Ovary (tissue), 9 donors: Measurements from ENCODE around the gene MACROH2A1. TPM values are rescaled to one million over a fixed set of nuclear protein-coding genes. Genes with fewer than 3 reads are reported as not detected.

ENCODE experiments used
- DNase-seq, 5 donors: peaks; one replicate each; pipeline ENCODE4 v3.0.0-alpha.2; 2019 to 2020
- H3K27ac ChIP-seq, 2 donors: fragments of 200-600 bp; one replicate each; pipeline versions ENCODE4 v1.5.1 to v1.8.0; 2019 to 2022
- H3K27me3 ChIP-seq: fragments of 200-600 bp; one replicate; pipeline ENCODE4 v1.8.0; 2022
- H3K36me3 ChIP-seq: fragments of 200-600 bp; sonication (generic); one replicate; pipeline ENCODE4 v1.5.1; 2019
- H3K4me1 ChIP-seq: one replicate; pipeline ENCODE4 v1.8.1; 2013; ENCODE audit warnings: mild to moderate bottlenecking, moderate library complexity; ENCODE audit not compliant: insufficient read depth
- H3K4me3 ChIP-seq: fragments of 200-600 bp; sonication (generic); one replicate; pipeline ENCODE4 v1.5.1; 2017
- H3K9me3 ChIP-seq, 2 donors: fragments of 200-600 bp in 1 of 2; sonication (generic) in 1 of 2; one replicate each; pipeline versions ENCODE4 v1.5.1 to v1.8.1; 2013 to 2019; ENCODE audit warnings: mild to moderate bottlenecking in 1 of 2, moderate library complexity in 1 of 2
- EP300 ChIP-seq: sonication (generic); formaldehyde crosslinking; IDR thresholded peaks from one replicate; pipeline ENCODE4 v1.6.1; 2017; ENCODE audit warnings: antibody characterized with exemption
- POLR2A ChIP-seq: fragments of 450-650 bp; IDR thresholded peaks from one replicate; pipeline ENCODE4 v1.6.1; 2017; ENCODE audit warnings: antibody characterized with exemption, mild to moderate bottlenecking, moderate library complexity
- WGBS, 3 donors: extraction: QIAGEN DNeasy Blood & Tissue Kit in 1 of 3; methylation state at CpG; one replicate each; pipeline versions ENCODE4 v1.1.5 to v1.1.7; 2013 to 2017; 5-methylcytosine and 5-hydroxymethylcytosine counted together
- intact Hi-C, 4 donors: fragments of 100-400 bp; cut with DNase I; formaldehyde crosslinking; loops; one replicate each; pipeline versions ENCODE4 v1.11.0 to v1.15.1; 2022 to 2023
- polyA plus RNA-seq, 2 donors: library from polyadenylated mRNA; stranded (reverse); fragments of 200-250 nt in 1 of 2; fragments of 350-450 nt in 1 of 2; fragmentation: Illumina TruSeq in 1 of 2; extraction: RNeasy Lipid Tissue Mini Kit (QIAGEN cat#74804) in 1 of 2; gene quantifications; one replicate each; pipeline ENCODE4 v1.2.3, GENCODE V29; 2013 to 2014
- total RNA-seq, 7 donors: library from RNA; depleted of rRNA in 2 of 7; stranded (reverse); fragments of >200 nt in 2 of 7; fragmentation: NEBNext Ultra II Directional in 3 of 7; extraction: Animal tissue kit (Norgen Biotek cat#: 25700) in 3 of 7; gene quantifications; one replicate each; pipeline versions ENCODE4 v1.1.0 to v1.2.4, GENCODE V29; 2016 to 2023
- TF ChIP-seq, protein P1 (sequence below), 3 donors: fragments of 450-650 bp in 2 of 3; fragments of 200-600 bp in 1 of 3; IDR thresholded peaks; one replicate each; pipeline versions ENCODE4 v1.5.1 to v1.8.0; 2016 to 2022; ENCODE audit warnings: antibody characterized with exemption in 3 of 3, mild to moderate bottlenecking in 1 of 3
- donor health status: DM: no; HTN: no; CAD: no; lungs with moderate emphysema.
- donor health status: DM: no; HTN: no; CAD: no.
- donor health status: Bipolar disorder and iron deficiency.
- donor health status: DM: yes; HTN: yes; CAD: no.
- donor health status: DM: no; HTN: no; CAD: no.
- donor health status: DM: yes; HTN: yes; CAD: no.

Gene MACROH2A1
- total and polyA plus RNA-seq, 9 donors: 71.7 to 157 (median 102) TPM

DNA sequence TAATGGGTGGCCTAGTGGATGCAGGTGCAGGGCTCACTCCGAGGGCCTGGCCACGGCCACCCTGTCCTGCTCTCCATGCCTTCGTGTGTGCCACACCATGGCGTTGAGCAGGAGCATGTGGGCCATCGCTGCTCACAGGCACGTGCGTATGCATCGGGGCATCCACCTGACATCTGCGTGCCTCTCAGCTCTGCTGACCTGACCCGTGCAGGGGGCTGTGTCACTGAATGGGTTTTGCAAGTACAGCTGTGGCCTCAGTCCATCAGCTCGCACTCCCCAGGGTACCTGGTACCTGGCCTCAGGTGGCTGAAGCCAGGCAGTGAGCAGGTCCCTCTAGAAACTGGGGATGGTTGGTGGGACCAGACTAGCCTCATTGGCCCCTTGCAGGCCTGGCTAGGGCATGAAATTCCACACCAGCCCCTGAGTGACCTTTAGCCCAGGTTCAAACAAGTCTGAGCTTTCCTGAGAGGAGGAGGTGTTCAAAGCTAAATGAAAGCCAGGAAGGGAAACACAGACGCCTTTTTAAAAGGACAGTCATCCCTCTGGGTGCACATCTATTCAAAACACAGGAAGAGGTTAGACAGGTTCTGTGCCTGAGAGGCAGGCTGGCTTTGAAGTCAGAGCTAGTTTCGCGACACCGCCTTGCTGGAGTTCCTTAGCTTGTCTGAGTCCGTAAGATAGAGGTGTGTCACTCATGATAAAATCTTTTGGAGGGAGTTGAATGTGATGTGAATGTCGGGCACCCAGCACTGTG lies 74.0 kb downstream of the MACROH2A1 start:
- DNase-seq: no peak
- Histone ChIP-seq H3K27me3 (no peaks in the 10 kb centered on the region), H3K27ac (no peak overlapping the region), H3K4me3 (no peak overlapping the region), H3K9me3 (no peaks in the 10 kb centered on the region), H3K36me3 (no peaks in the 10 kb centered on the region), H3K4me1 (no peaks in the 10 kb centered on the region)
- intact Hi-C loops: no loop called here
- WGBS, 3 donors: 89 to 90% (median 90%) methylated on average over 17 of the region's 17 CpGs
- TF ChIP-seq POLR2A (no peak), EP300 (no peak)
- TF ChIP-seq, protein P1, sequence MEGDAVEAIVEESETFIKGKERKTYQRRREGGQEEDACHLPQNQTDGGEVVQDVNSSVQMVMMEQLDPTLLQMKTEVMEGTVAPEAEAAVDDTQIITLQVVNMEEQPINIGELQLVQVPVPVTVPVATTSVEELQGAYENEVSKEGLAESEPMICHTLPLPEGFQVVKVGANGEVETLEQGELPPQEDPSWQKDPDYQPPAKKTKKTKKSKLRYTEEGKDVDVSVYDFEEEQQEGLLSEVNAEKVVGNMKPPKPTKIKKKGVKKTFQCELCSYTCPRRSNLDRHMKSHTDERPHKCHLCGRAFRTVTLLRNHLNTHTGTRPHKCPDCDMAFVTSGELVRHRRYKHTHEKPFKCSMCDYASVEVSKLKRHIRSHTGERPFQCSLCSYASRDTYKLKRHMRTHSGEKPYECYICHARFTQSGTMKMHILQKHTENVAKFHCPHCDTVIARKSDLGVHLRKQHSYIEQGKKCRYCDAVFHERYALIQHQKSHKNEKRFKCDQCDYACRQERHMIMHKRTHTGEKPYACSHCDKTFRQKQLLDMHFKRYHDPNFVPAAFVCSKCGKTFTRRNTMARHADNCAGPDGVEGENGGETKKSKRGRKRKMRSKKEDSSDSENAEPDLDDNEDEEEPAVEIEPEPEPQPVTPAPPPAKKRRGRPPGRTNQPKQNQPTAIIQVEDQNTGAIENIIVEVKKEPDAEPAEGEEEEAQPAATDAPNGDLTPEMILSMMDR (IDR thresholded peaks at IDR 0.05): no peak

DNA sequence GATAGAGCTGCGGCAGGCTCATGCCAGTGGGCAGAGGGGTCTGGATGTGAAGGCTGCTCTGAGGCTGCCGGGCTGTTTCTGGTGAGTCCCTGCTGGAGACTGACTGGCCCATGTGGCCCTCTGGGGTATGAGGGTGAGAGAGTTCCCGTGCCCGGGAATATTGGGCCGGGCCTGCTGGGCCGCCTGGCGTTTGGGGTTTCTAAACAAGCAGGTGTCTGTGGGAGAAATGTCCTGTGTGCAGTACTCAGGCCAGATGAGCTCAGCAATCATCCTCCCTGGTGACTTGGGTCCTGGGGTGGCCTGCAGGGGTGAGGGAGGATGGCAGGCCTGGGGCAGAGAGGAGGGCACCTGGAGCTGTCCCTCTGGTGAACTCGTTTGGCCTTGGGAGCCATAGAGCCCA lies 74.9 kb downstream of the MACROH2A1 start:
- Histone ChIP-seq H3K9me3 (no peaks in the 10 kb centered on the region), H3K4me3 (no peak overlapping the region), H3K27ac (no peak overlapping the region), H3K36me3 (no peaks in the 10 kb centered on the region), H3K27me3 (no peaks in the 10 kb centered on the region), H3K4me1 (no peaks in the 10 kb centered on the region)
- 85 to 92% (median 86%) methylated on average over 8 of the region's 8 CpGs for WGBS, 3 donors
- intact Hi-C loops: no loop called here
- no peak for TF ChIP-seq POLR2A
- TF ChIP-seq, protein P1 (IDR thresholded peaks at IDR 0.05): no peak
- TF ChIP-seq EP300: no peak
- no peak for DNase-seq

DNA sequence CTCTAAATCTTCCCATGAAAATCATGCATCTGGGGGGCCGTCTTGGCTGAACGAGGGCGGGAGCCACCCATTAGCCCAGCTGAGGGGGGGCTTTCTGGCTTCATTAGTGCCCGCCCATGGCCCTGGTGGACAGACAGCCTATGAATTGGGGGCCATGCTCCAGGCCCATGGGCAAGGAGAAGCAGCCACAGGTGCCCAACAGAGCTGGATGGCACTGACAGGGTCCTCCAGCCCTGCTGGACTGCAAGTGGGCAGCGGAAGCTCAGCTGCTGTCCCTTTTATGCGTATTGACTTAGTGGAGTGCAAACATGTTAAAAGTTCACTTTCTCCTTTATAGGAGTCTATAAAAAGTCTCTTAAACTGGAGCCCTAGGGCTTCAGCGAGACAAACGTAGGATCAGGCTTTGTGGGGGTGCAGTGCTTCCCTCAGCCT lies 75.3 kb downstream of the MACROH2A1 start:
- no peaks in the 10 kb centered on the region for H3K4me1 ChIP-seq
- intact Hi-C loops: no loop called here
- H3K27me3 ChIP-seq: no peaks in the 10 kb centered on the region
- no peak overlapping the region for H3K27ac ChIP-seq
- TF ChIP-seq, protein P1 (IDR thresholded peaks at IDR 0.05): no peak
- TF ChIP-seq POLR2A (no peak), EP300 (no peak)
- no peaks in the 10 kb centered on the region for H3K9me3 ChIP-seq
- no peaks in the 10 kb centered on the region for H3K36me3 ChIP-seq
- DNase-seq: no peak
- WGBS, 3 donors: 80 to 89% (median 86%) methylated on average over 8 of the region's 8 CpGs
- no peak overlapping the region for H3K4me3 ChIP-seq

DNA sequence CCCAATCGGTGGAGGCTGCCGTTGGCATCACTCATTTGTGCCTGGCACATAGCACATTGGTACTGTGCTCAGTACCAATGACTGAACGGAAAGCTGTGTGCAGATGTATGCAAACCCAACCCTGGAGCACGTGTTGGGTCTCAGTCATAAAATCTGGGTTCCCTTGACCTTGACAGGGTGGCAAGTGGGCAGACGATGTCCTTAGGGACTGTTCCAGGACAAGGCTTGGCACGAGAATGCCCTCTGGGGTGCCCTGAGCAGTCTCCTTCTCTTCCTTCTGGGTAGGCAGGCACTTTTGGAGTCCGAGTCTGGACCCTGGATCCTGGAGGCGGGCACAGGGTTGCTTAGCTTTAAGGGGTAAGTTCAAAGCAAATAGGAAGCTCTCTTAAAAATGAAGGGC lies 75.8 kb downstream of the MACROH2A1 start:
- WGBS, 3 donors: 74 to 82% (median 82%) methylated on average over 8 of the region's 8 CpGs
- H3K9me3 ChIP-seq: no peaks in the 10 kb centered on the region
- H3K27ac ChIP-seq: no peak overlapping the region
- H3K4me3 ChIP-seq: no peak overlapping the region
- intact Hi-C loops: no loop called here
- no peaks in the 10 kb centered on the region for H3K27me3 ChIP-seq
- TF ChIP-seq POLR2A: no peak
- no peak for TF ChIP-seq EP300
- TF ChIP-seq, protein P1 (IDR thresholded peaks at IDR 0.05): no peak
- peak in 1 of 5 donors; percentile 3 for DNase-seq
- no peaks in the 10 kb centered on the region for H3K36me3 ChIP-seq
- no peaks in the 10 kb centered on the region for H3K4me1 ChIP-seq
